VCaP (cell line): Measurements from ENCODE around the gene CLCN4.

ENCODE experiments used
- H3K27ac ChIP-seq: fragments of 450-650 bp; 2 replicates; pipeline ENCODE4 v1.5.1; 2017
- TF ChIP-seq, protein P1 (sequence below): fragments of 450-650 bp; conservative IDR thresholded peaks from 2 replicates; pipeline ENCODE4 v1.5.1; 2017; ENCODE audit warnings: mild to moderate bottlenecking, moderate library complexity

The CLCN4 gene

DNA sequence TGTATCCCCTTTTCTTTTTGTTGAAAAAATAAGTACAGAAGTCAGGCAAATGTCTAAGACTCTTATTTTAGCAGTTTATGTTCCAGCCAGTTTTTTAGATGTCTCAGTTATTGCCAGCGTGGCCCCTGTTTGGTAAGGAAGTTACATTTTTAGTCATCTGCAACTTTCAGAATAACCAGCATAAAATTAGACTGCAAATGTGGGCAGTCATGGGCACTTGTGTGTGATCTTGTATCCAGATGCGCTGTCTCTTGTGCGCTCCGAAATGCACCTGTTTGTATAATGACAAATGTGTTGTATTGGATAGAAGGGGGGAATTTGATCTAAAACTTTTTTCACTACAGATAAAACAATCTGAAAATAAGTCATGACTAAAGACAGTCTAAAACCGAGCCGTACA lies 44.3 kb upstream of the CLCN4 start:
- TF ChIP-seq, protein P1, sequence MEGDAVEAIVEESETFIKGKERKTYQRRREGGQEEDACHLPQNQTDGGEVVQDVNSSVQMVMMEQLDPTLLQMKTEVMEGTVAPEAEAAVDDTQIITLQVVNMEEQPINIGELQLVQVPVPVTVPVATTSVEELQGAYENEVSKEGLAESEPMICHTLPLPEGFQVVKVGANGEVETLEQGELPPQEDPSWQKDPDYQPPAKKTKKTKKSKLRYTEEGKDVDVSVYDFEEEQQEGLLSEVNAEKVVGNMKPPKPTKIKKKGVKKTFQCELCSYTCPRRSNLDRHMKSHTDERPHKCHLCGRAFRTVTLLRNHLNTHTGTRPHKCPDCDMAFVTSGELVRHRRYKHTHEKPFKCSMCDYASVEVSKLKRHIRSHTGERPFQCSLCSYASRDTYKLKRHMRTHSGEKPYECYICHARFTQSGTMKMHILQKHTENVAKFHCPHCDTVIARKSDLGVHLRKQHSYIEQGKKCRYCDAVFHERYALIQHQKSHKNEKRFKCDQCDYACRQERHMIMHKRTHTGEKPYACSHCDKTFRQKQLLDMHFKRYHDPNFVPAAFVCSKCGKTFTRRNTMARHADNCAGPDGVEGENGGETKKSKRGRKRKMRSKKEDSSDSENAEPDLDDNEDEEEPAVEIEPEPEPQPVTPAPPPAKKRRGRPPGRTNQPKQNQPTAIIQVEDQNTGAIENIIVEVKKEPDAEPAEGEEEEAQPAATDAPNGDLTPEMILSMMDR = no peak
- H3K27ac ChIP-seq = no peak overlapping the region

DNA sequence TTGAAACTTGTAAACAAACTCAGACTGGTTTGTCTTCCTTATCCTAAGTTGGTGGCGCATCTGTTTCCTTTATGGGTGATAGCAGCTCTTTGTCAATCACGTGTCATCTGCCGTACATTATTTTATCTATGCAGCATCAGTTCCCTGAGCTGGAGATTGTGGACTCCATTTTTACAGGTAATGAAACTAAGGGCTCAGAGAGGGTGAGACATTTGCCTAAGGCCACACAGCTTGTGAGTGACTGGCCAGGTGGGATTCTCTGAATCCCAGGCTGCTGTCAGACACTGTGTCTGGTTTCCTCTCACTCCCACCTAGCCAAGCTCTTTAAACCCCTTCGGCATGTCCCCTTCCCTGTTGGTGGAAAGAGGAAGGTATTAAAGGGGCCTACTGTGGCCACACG lies 41.7 kb upstream of the CLCN4 start:
- no peak overlapping the region for H3K27ac ChIP-seq
- TF ChIP-seq, protein P1 = no peak

- TF ChIP-seq, protein P1 = no peak
- no peak overlapping the region for H3K27ac ChIP-seq
Measured at GRCh38 chrX:10117301-10117700, 39.5 kb upstream of the CLCN4 start.

- no peak overlapping the region for H3K27ac ChIP-seq
- TF ChIP-seq, protein P1 = no peak
Measured at GRCh38 chrX:10117864-10118377, 38.9 kb upstream of the CLCN4 start.

DNA sequence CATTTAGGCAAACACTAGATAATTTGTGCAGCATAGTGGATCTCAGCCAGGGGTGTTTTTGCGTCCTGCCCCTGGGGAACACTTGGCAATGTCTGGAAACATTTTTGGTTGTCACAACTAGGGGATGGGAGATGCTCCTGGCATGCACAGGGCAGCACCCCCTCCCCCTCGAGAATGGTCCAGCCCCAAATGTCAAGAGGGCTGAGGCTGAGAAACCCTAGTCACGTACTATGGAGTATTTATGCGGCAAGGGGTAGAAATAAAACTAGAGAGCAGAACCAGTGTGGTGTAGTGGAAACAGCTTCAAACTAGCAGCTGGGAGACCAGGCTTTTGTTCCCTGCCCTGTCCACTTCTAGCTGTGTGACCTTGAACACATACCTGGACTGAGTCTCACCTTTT lies 38.2 kb upstream of the CLCN4 start:
- H3K27ac ChIP-seq = no peak overlapping the region
- TF ChIP-seq, protein P1 = no peak

DNA sequence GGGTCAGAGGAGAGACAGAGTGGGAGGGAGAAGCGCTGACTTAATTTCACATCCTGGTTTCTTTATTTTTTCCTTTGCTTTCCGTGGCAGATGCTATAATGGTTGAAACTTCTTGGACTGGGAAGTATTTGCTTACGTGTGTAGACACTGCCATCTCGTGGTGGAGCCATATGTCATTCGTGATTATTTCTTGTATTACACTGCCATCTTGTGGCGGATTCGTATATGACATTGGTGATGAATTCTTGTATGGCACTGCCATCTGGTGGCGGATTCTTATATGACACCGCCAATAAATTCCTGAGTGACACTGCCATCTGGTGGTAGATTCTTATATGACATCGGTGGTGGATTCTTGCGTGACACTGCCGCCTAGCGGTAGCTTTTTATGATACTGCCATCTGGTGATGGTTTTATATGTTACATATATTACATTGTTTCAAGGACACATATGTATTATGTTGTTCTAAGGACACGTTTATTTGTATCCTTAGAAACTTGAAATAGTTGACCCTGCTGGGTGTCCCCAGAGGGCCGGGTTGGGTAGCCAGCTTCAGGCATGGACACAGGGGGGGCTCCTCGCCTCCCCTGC lies 37.3 kb upstream of the CLCN4 start:
- no peak overlapping the region for H3K27ac ChIP-seq
- TF ChIP-seq, protein P1 = peak; percentile 98

GRCh38 chrX:10120331-10120730 lies 36.4 kb upstream of the CLCN4 start:
- no peak overlapping the region for H3K27ac ChIP-seq
- TF ChIP-seq, protein P1 = no peak
